GM12878 (cell line): Measurements from ENCODE around the gene HOXB6. TPM values are rescaled to one million over a fixed set of nuclear protein-coding genes. Genes with fewer than 3 reads are reported as not detected.
A peak's percentile ranks its signal among the peaks of the same experiment; 100 is the strongest.

Experiments
- ATAC-seq: fragments of 200-7000 bp; cut with Tn5 transposase; 3 replicates; pipeline ENCODE4 v1.9.1; 2020; ENCODE audit warnings: mild to moderate bottlenecking, moderate library complexity
- BruUV-seq: library from RNA; stranded (reverse); fragments of 400-500 nt; replicated peaks from 2 replicates; lab custom pipeline; 2021; lab: Mats Ljungman, UMichigan
- CTCF ChIA-PET: fragments of 300-600 bp; sonication (Branson Sonifier 250); formaldehyde crosslinking; extraction: SDS; loops from one replicate; lab custom pipeline; 2021; ENCODE audit warnings: inconsistent platforms; lab: Yijun Ruan, JAX
- POLR2A ChIA-PET: fragments of 350-600 bp; formaldehyde crosslinking; extraction: SDS; loops from one replicate; lab custom pipeline; 2021; ENCODE audit warnings: inconsistent platforms; lab: Charles Lee
- RAD21 ChIA-PET: fragments of 300-600 bp; sonication (Branson Sonifier 250); formaldehyde crosslinking; loops from one replicate; lab custom pipeline; 2023; ENCODE audit warnings: antibody characterized with exemption; ENCODE audit not compliant: unreplicated experiment; lab: Charles Lee
- SMC1A ChIA-PET: fragments of 300-600 bp; sonication (Branson Sonifier 250); formaldehyde crosslinking; loops from one replicate; lab custom pipeline; 2023; ENCODE audit not compliant: unreplicated experiment, uncharacterized antibody; lab: Charles Lee
- DNase-seq: peaks from one replicate; pipeline ENCODE4 v3.0.0-alpha.2; 2011; ENCODE audit warnings: low read depth, low spot score
- FAIRE-seq: peaks from 3 replicates; lab custom pipeline; 2011; peaks lifted over from hg19 to GRCh38; lab: Jason Lieb, UNC
- H2AFZ ChIP-seq: 2 replicates; pipeline ENCODE4 v1.6.0; 2011; ENCODE audit warnings: low read depth, low read length, control low read depth; ENCODE audit not compliant: control insufficient read depth
- H3K27ac ChIP-seq: 2 replicates; pipeline ENCODE4 v1.5.1; 2011; ENCODE audit warnings: control low read depth; ENCODE audit not compliant: control insufficient read depth, insufficient read depth
- H3K27me3 ChIP-seq, 2 experiments: replicated peaks in 1 of 2; 2 replicates each; pipeline versions ENCODE4 v1.6.0 to v1.6.1; 2011; ENCODE audit warnings: low read length in 1 of 2; ENCODE audit not compliant: control insufficient read depth in 2 of 2, insufficient read depth in 2 of 2
- H3K36me3 ChIP-seq, 2 experiments: 2 replicates each; pipeline ENCODE4 v1.5.1; 2011; ENCODE audit warnings: low read length in 1 of 2; ENCODE audit not compliant: control insufficient read depth in 2 of 2, insufficient read depth in 2 of 2
- H3K4me1 ChIP-seq: 2 replicates; pipeline ENCODE4 v1.6.1; 2011; ENCODE audit warnings: mild to moderate bottlenecking, low read length, moderate library complexity, mixed read lengths; ENCODE audit not compliant: control insufficient read depth, insufficient read depth
- H3K4me2 ChIP-seq: 2 replicates; pipeline ENCODE4 v1.6.0; 2011; ENCODE audit warnings: control low read depth; ENCODE audit not compliant: control insufficient read depth, insufficient read depth
- H3K4me3 ChIP-seq: fragments of 200-600 bp; sonication (generic); 2 replicates; pipeline ENCODE4 v1.5.1; 2016
- H3K79me2 ChIP-seq: 2 replicates; pipeline ENCODE4 v1.6.0; 2011; ENCODE audit warnings: low read length; ENCODE audit not compliant: control insufficient read depth, insufficient read depth
- H3K9ac ChIP-seq: 2 replicates; pipeline ENCODE4 v1.8.0; 2011; ENCODE audit warnings: low read length, control low read depth, mixed read lengths; ENCODE audit not compliant: control insufficient read depth, insufficient read depth
- H3K9me3 ChIP-seq: replicated peaks from 3 replicates; pipeline ENCODE4 v1.5.1; 2011; ENCODE audit warnings: mild to moderate bottlenecking, low read length; ENCODE audit not compliant: control insufficient read depth, insufficient read depth
- H4K20me1 ChIP-seq: 2 replicates; pipeline ENCODE4 v1.6.0; 2011; ENCODE audit not compliant: control insufficient read depth, insufficient read depth
- ATF7 ChIP-seq: fragments of 450-650 bp; IDR thresholded peaks from 2 replicates; pipeline ENCODE4 v1.6.1; 2016; ENCODE audit warnings: low read depth, mild to moderate bottlenecking
- ELK1 ChIP-seq: IDR thresholded peaks from 2 replicates; pipeline ENCODE4 v1.6.1; 2012; ENCODE audit warnings: low read depth, low read length, improper control_type of control experiment
- EP300 ChIP-seq, 2 experiments: fragments of 150-350 bp in 1 of 2; IDR thresholded peaks; 2 replicates each; pipeline ENCODE4 v1.6.1; 2011 to 2012; ENCODE audit warnings: low read depth in 2 of 2, low read length in 2 of 2, borderline replicate concordance in 1 of 2, improper control_type of control experiment in 1 of 2, inconsistent platforms in 1 of 2; ENCODE audit not compliant: control insufficient read depth in 1 of 2
- HDGF ChIP-seq: fragments of 450-650 bp; IDR thresholded peaks from 2 replicates; pipeline ENCODE4 v1.6.1; 2016; ENCODE audit warnings: antibody characterized with exemption
- JUND ChIP-seq: IDR thresholded peaks from 2 replicates; pipeline ENCODE4 v1.6.1; 2012; ENCODE audit warnings: low read depth, mild to moderate bottlenecking, low read length, improper control_type of control experiment, moderate library complexity
- MAX ChIP-seq: IDR thresholded peaks from 2 replicates; pipeline ENCODE4 v1.6.1; 2012; ENCODE audit warnings: low read depth, low read length, improper control_type of control experiment
- NR2F1 ChIP-seq: fragments of 450-650 bp; conservative IDR thresholded peaks from 2 replicates; pipeline ENCODE4 v1.6.1; 2017; ENCODE audit warnings: mild to moderate bottlenecking
- POU2F2 ChIP-seq: IDR thresholded peaks from 3 replicates; pipeline ENCODE4 v1.6.1; 2011; ENCODE audit warnings: low read depth, mild to moderate bottlenecking, low read length, borderline replicate concordance
- RUNX3 ChIP-seq: IDR thresholded peaks from 2 replicates; pipeline ENCODE4 v1.6.1; 2012; ENCODE audit warnings: low read length, inconsistent platforms
- SMC3 ChIP-seq: IDR thresholded peaks from 2 replicates; pipeline ENCODE4 v1.6.1; 2011; ENCODE audit warnings: low read length, improper control_type of control experiment, borderline replicate concordance
- SPI1 ChIP-seq: IDR thresholded peaks from 2 replicates; pipeline ENCODE4 v1.6.1; 2011; ENCODE audit warnings: low read depth, mild to moderate bottlenecking, low read length, moderate library complexity, borderline replicate concordance; ENCODE audit not compliant: insufficient read depth
- STAT3 ChIP-seq: IDR thresholded peaks from 2 replicates; pipeline ENCODE4 v1.6.1; 2011; ENCODE audit warnings: low read depth, low read length, improper control_type of control experiment
- TBL1XR1 ChIP-seq: IDR thresholded peaks from 2 replicates; pipeline ENCODE4 v1.6.1; 2012; ENCODE audit warnings: low read depth, low read length, improper control_type of control experiment
- YBX1 ChIP-seq: fragments of 450-650 bp; IDR thresholded peaks from 2 replicates; pipeline ENCODE4 v1.6.1; 2016; ENCODE audit warnings: antibody characterized with exemption
- ZBED1 ChIP-seq: IDR thresholded peaks from 2 replicates; pipeline ENCODE4 v1.6.1; 2016; ENCODE audit warnings: borderline replicate concordance
- ZNF384 ChIP-seq: IDR thresholded peaks from 2 replicates; pipeline ENCODE4 v1.6.1; 2012; ENCODE audit warnings: low read depth, mild to moderate bottlenecking, low read length, improper control_type of control experiment, borderline replicate concordance
- ZNF592 ChIP-seq: fragments of 450-650 bp; IDR thresholded peaks from 2 replicates; pipeline ENCODE4 v1.6.1; 2017; ENCODE audit warnings: mild to moderate bottlenecking, moderate library complexity
- WGBS: methylation state at CpG from one replicate; pipeline ENCODE4 v1.1.6; 2016; ENCODE audit warnings: low lambda C conversion rate; ENCODE audit not compliant: insufficient replicate concordance, insufficient coverage; ENCODE audit errors: missing lambda C conversion rate; 5-methylcytosine and 5-hydroxymethylcytosine counted together
- in situ Hi-C: fragments of 300-500 bp; cut with MboI; formaldehyde crosslinking; loops from 9 replicates; pipeline ENCODE4 v1.14.3; 2018; ENCODE audit warnings: mixed read lengths
- intact Hi-C: fragments of 100-400 bp; cut with micrococcal nuclease; formaldehyde crosslinking; loops from one replicate; pipeline ENCODE4 v1.14.2; 2022; ENCODE audit not compliant: unreplicated experiment
- polyA plus RNA-seq, 11 experiments: library from polyadenylated mRNA; depleted of rRNA in 4 of 11; unstranded in 6 of 11; stranded (reverse) in 5 of 11; fragments of >200 nt; fragmentation: Nextera tagmentation in 4 of 11; fragmentation: Illumina TruSeq in 1 of 11; extraction: Ambion mirVana in 4 of 11; extraction: Trizol in 1 of 11; gene quantifications; 1 replicate in 1 of 11; 2 replicates in 10 of 11; pipeline versions ENCODE4 v1.2.1 to v1.2.3, GENCODE V29; 2011 to 2016; ENCODE audit warnings: inconsistent platforms in 2 of 11, missing spikeins in 2 of 11, low read depth in 1 of 11
- total RNA-seq, 4 experiments: library from RNA; depleted of rRNA in 3 of 4; stranded (reverse); fragments of >200 nt in 3 of 4; fragmentation: Illumina TruSeq in 1 of 4; extraction: Trizol in 1 of 4; gene quantifications; 2 replicates each; pipeline versions ENCODE4 v1.2.1 to v1.2.3, GENCODE V29; 2013 to 2021

Gene HOXB6
- total and polyA plus RNA-seq, 10 of the 15 experiments (the other 5 are each of a cell fraction or from before 2014, with no cell fraction given) = 0.04 to 0.51 (median 0.09) TPM; not detected in 2

GRCh38 chr17:48583708-48584222 lies 21.0 kb downstream of the HOXB6 start (continued):
- TF ChIP-seq ZNF592 = no peak

GRCh38 chr17:48582750-48583069 lies 22.1 kb downstream of the HOXB6 start:
- RAD21 ChIA-PET = interaction anchor here (0.6 to 2.2 kb wide), 13 partner anchors 16 to 467 kb away, joined by 3 to 7 read pairs (median 3); no protein-coding TSS in a partner anchor

More at GRCh38 chr17:48582750-48583069, 22.1 kb downstream of the HOXB6 start:
- 32% methylated on average over 7 of the region's 7 CpGs for WGBS
- ATAC-seq (no peak), FAIRE-seq (no peak), DNase-seq (no peak)
- H3K4me2 ChIP-seq = peak overlapping the region; percentile 88; the same call in 1 of the 2 replicates
- no peak overlapping the region for H3K27ac ChIP-seq
- intact Hi-C loops = no loop called here
- H4K20me1 ChIP-seq = no peaks in the 10 kb centered on the region
- peaks cover under 1% of the 10 kb centered on the region; the same call in 1 of the 2 replicates for H3K79me2 ChIP-seq
- BruUV-seq = no TSS peak
- SMC1A ChIA-PET = interaction anchor here (0.7 to 1.9 kb wide), 15 partner anchors 21 to 322 kb away, joined by 3 to 11 read pairs (median 4); no protein-coding TSS in a partner anchor
- H3K9me3 ChIP-seq = no peaks in the 10 kb centered on the region
- H3K4me1 ChIP-seq = peaks cover 10% of the 10 kb centered on the region
- peak overlapping the region; percentile 64; the same call in 1 of the 2 replicates for H3K9ac ChIP-seq
- H3K4me3 ChIP-seq = peak overlapping the region; percentile 79; the same call in 1 of the 2 replicates
- POLR2A ChIA-PET = interaction anchor here (0.6 to 1.8 kb wide), 3 partner anchors 10 to 456 kb away, joined by 3 to 6 read pairs (median 4); partner anchors contain the start of gene HOXB5
- TF ChIP-seq MAX = no peak
- no peak for TF ChIP-seq STAT3
- no peak for TF ChIP-seq ATF7
- no peak for TF ChIP-seq JUND
- TF ChIP-seq HDGF = no peak
- no peak for TF ChIP-seq NR2F1
- no peak for TF ChIP-seq YBX1
- no peak for TF ChIP-seq TBL1XR1
- no peak for TF ChIP-seq SMC3
- no peak for TF ChIP-seq ZBED1
- no peak for TF ChIP-seq RUNX3
- TF ChIP-seq ZNF384 = no peak
- TF ChIP-seq EP300 (IDR thresholded peaks at IDR 0.05; ENCODE audit: borderline replicate concordance in 1 of 2, control insufficient read depth in 1 of 2, low read depth in 2 of 2, low read length in 2 of 2) = no peak
- TF ChIP-seq ELK1 = no peak
- TF ChIP-seq POU2F2 = no peak
- no peak for TF ChIP-seq SPI1
- CTCF ChIA-PET = interaction anchor here (0.5 to 2.4 kb wide), 11 partner anchors 36 to 564 kb away, joined by 3 to 9 read pairs (median 5); no protein-coding TSS in a partner anchor
- no peaks in the 10 kb centered on the region for H3K36me3 ChIP-seq
- in situ Hi-C loops = no loop called here
- peaks cover 0 to 4% of the 10 kb centered on the region in 2 experiments; a peak in 1 of 4 replicates for H3K27me3 ChIP-seq
- no peak overlapping the region for H2AFZ ChIP-seq
